Measurements from ENCODE around the gene FAM20C.

FAM20C gene

DNA sequence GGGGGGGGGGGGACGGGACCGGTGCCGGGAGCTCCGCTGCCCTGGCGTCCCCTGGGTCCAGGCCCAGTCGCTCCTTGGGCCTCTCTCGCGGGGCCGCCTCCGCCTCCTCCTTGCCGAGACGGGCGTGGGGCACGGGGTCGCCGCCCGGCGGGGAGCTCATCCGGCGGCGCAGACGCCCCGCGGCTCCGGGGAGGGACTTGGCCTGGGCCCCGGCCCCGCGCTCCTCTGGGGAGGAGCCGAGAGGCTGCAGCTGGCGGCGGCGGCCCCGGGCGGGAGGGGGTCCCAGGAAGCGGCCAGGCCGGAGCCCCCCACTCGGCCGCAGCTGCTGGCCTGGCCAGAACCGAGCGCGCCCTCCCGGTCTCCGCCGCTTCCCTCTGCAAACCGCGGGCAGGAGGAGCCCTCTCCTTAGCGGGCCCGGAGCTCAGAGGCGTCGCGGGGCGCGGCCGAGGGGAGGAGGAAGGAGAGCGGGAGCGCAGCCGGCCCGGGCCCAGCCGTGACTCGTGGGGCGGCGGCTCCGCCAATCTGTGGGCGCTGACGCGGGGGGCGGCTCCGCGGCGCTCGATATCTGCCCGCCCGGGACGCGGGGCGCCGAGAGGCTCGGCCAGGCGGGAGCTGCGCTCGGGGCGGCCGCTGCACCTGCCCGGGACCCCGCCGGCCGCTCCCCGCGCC is at the start of gene FAM20C:
Gene FAM20C (plus strand): TSS at position 591 of the 669 bp plus-strand sequence. CDS start 629 bp downstream, outside the sequence.
- no peak for DNase-seq (ENCODE audit: low read depth)

DNA sequence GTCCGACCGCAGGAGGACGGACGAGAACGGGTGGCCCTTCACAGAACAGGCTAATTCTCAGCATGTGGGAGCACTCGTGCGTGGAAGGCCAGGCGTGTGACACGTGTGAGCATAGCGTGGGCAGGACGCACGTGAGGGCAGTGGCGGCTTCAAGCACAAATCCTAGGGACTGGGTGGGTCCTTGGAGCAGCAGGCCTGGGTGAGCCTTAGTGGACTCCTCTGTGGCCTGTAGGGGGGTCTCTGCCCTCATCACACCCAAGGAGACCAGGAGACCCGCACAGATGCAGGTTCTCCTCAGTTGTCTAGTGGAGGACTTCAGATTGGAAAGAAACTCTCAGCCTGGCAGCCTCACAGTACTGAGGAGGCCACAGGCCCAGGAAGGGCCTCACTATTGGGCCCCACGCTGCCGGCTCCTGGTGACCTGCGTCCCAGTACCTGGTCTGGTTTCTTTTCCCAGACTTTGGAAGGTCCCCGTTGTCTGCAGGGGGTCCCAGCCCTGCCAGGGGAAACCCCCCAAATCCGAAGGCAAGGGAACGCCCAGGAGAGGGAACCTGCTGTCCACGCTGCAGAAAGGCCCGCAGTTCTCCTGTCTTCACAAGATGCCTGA is 49.1 kb upstream of the FAM20C start:
- no peak for DNase-seq (ENCODE audit: low read depth)

DNA sequence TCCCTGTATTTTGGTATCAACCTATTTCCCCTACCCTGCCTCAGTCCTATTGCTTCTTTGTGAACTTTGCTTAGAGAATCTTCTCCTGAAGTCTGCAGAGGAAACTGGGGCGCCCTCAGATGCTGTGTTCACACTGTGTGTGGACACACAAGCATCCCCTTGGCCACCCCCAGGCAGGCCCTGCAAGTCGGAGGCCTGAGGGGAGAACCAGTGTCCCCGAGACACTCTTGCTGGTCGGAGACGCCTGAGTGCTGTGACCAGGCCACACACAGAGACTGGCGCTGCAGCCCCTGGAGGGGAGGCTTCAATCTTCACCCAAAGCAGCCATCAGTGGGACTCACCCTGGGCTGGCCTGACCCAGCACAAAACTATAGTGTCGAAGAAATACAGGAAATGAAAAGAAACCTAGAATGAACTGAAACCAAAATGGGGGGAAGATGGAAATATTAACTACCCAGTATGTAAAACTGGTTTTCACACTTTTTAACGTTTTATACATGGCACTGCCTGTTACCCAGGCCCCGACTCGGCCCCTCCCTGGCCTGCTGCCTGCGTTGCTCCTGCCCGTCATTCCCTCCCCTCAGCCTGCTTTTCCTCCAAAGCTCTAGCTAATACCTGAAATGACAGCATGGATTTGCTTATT is 48.4 kb upstream of the FAM20C start:
- no peak for DNase-seq (ENCODE audit: low read depth)

DNA sequence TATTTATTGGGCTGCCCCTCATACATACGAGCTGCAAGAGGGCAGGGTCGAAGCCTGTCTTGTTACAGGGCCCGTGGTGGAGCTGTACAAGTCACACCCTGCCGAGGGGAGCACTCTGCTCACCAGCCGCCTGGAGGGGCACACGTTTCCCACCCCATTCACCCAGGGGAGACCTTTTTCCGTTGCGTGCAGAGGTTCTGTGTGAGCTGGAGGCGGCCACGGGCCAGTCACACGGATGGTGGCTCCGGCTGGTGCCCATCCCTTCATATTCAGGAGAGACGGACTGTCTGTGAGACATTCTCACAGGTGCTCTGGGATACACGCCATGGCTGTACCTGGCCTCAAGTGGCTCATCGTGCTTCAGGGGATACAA is 47.9 kb upstream of the FAM20C start:
- no peak for DNase-seq (ENCODE audit: low read depth)

DNA sequence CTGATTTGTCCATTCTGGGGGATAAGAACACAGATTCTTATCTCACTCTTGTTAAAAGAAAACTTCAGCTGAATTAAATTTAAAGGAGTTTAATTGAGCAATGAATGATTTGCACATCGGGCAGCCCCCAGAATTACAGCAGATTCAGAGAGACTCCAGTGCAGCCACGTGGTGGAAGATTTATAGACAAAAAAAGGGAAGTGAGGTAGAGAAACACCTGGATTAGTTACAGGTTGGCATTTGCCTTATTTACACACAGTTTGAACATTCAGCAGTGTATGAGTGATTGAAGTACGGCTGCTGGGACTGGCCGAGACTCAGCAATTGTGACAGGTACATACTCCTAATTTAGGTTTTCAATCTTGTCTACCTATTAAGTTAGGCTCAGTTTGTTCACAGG is 46.5 kb upstream of the FAM20C start:
- no peak for DNase-seq (ENCODE audit: low read depth)

DNA sequence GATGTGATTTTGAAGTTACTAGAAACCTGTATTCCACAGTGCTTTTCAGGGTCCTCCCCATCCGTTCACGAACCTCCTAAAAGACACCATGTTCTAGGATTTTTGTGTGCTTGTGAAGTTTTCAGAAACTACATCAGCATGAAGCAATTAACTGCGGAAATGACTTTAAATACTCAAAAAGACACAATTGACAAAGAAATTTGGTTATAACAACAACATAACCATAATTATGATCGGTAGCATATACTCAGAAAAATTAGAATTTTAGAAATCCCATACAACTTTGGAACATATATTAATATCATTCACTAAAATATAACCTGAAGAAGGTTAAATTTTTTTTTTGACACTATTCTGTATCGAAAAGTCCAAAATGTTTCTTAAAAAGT is 43.8 kb upstream of the FAM20C start:
- no peak for DNase-seq (ENCODE audit: low read depth)

DNA sequence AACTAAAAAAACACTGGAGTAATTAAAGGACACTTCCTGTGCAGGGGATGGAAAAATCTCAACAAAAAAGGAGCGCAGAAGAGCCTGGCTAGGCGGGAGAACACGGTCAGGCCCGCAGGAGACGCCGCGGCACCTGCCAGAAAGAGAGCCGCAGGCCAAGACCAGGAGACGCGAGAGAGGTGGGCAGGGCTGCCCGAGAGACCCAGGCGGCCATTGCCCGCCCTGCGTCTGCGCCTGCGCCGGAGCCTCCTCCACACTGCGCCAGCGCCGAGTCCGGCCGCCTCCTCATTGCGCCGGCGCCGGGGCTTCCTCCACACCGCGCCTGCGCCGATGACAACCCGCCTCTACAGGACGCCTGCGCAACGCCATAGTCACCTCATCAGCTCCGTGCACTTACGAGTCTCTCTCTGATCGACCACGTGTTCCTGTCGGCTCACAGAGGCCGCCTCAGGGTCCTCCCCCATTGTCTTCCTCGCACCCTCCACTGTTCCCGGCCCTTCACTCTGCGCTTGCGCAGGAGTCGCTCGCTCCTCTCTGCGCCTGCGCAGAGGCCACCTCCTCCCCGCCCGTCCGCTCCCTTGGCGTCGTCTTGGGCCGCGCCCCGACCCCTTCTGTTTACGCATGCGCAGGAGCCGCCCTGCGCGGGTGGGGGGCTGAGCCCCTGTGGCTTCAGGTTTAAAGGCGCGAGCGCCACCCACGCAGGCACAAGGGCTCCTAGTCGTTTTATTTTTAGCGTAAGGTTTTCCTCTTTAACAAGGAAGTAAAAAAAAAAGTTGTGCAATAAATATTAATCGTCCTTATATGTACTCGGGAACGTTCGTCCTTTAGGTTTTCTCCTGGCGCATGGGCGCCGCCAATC is 43.2 kb upstream of the FAM20C start:
- DNase-seq (ENCODE audit: low read depth) = peak; percentile 51

DNA sequence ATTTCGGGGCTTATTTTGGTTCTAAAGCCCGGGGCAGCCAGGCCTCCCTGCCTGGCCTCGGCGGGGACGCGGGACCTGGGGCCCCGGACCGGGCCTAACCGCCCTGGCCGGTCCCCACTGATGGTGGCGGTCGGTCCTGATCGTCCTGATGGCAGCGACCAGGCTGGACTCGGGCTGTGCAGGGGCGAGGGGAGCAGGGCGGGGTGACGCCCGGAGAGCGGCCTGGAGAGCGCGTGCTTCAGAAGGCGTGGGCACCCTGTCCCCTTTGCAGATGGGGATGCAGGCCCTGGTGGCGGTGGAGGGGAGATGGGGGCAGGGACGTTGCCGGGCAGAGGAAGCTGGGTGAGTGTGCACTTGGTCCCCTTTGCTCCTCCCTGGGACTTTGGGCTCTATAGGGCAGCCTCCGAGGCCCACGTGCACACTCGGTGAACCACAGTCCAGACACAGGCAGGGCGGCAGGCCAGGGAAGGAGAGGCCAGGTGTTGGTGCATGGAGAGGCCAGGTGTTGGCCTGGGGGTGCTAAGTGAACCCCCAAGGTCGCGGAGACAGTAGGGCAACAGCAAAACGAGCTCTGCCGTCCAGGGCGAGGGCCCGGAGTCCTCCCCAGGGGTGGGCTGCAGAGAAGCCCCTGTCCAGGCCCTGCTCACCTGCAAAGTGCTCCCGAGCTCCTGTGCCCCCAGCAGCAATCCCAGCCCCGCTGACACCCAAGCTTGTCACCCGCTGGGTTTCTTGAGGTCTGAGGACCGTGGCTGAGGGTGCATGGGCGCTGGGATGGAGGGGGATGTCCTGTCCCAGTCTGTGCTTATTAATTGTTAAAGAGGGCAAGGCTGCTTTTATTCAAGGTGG is 42.4 kb upstream of the FAM20C start:
- no peak for DNase-seq (ENCODE audit: low read depth)

DNA sequence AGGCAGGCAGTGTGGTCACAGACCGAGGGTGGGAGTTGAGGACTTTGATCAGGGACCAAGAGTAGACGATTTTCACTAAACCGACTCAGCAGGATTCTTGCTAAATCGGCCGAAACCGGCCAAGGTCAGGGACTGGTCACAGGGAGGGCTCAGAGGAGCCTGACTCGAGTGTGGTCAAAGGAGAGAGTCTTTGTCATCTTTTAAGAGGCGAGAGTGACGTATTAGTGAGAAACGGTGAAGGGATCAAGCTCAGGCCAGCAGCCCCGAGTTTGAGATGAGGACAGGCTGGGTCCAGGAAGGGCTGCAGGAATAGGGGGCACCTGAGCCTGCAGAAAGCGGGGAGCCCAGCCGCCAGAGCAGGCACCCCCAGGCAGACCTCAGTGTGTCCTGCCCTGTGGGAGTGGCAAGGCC is 41.6 kb upstream of the FAM20C start:
- no peak for DNase-seq (ENCODE audit: low read depth)

DNA sequence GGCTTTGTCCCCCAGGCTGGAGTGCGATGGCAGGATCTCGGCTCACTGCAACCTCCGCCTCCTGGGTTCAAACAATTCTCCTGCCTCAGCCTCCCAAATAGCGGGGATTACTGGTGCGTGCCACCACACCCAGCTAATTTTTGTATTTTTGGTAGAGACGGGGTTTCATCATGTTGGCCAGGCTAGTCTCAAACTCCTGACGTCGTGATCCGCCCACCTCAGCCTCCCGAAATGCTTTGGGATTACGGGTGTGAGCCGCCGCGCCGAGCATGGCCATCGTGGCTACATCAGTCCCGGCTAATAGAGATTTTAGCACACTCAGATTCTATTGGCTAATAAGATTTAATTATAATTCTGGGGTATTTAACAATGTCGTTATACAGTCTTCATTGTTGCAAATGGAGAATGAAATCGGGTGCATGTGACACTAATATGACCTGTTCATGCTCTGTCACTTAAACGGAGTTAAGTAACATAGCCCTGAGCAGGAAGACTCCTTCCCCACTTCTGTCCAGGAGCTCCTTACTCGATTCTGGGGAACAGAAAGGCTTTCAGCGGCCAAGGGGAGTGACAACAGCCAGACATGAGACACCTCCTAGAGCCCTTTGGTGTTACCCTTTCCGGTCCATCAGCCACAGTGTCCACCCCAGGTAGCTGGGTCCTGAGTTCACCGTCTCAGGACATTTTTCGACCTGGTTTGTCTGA is 40.9 kb upstream of the FAM20C start:
- DNase-seq (ENCODE audit: low read depth) = no peak

DNA sequence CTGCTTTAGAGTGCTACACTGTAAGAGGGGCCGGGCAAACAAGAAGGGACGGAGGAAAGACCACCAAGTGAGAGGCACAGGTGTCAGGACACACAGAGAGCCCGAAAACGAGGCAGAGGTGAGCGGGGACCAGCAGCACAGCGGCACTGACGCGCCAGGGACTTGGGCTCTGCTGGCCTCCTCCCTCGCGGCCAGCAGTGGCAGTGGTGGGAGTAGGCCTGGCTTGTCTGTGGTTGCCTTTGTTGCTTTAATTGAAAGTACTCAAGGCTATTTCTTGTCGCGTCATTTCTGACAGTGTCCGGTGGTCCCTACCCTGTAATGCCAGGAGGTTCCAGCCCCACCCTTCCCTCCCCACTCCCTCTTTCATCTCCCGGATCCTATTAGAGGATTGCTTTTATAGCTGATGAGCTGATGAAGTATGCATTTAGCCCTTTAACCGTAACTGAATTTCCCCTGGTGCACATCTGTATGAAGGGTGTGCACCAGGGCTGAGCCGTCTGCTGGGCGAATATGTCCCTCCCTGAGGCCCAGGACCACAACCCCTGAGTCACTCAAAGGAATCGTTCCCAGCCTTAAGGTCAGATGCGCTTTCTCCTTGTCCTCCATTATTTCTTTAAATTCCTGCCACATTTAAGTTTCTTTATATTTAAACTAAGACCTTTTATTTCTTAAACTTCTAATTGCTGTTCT is 39.5 kb upstream of the FAM20C start:
- no peak for DNase-seq (ENCODE audit: low read depth)

DNA sequence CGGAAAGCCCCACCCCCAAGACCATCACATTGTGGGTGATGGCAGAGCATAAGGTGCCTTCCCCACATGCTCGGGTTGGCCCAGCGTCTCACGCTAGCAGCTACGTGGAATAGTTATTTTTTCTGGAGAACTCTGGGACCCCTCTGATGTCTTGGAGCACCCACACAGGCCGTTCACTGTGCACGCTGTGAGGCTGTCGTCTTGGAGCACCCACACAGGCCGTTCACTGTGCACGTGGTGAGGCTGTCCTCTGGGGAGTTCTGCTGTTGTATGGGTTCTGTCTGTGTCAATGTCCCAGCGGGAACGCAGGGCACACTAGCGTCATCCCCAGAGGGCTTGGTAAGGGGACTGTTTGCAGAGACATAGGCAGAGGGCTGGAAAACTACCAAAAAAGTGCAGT is 38.8 kb upstream of the FAM20C start:
- DNase-seq (ENCODE audit: low read depth) = no peak

DNA sequence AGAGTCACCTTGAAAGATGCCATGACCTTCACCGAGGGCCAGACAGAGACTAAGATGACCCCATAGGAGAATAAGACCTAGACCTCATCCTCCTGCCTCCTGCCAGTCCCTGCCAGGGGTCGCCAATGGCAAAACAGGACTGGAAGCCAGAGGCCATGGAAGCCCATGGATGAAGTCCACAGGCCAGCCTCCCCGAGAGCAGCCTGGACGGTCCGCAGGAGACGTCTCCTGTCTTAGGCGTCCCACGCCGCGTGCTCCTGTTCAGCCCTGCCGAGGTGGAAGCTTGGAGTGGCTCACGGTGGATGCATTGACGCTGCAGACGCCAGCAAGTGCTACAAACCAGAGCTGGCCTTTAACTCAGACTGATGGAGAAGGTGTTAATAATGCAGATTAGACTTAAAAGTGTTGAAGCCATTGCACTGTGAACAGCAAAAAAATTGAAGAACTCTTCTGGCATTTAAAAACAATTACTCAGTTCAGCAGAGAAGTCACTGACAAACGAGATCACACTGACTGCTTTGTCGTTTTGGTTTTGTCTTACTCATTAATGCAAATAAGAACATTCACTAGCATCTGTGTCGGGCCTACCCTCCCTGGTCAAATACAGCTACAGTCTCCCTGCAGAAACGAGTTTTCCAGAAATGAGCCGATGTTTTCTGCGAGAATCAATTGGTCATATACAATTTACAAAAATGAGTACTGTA is 38.1 kb upstream of the FAM20C start:
- DNase-seq (ENCODE audit: low read depth) = no peak

DNA sequence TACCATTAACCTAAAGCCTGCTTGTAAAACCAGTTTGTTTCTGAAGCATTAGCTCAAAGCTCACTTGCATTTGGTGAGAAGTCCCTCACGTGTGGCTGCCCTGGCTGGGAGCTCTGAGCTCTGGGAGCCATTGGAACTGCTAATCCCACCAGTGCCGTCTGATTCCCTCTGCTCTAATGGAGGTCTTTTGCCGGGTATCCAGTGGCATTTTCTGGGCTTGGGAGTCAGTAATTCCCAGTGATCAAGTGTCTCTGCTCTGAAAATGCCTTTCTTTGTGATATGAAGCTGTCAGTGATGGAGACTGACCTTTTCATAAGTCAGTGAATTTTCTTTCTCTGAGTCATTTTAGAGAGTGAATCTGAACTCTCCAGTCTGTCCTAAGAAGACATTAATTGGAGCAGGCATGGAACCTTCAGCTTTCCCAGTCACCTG is 36.9 kb upstream of the FAM20C start:
- no peak for DNase-seq (ENCODE audit: low read depth)

DNA sequence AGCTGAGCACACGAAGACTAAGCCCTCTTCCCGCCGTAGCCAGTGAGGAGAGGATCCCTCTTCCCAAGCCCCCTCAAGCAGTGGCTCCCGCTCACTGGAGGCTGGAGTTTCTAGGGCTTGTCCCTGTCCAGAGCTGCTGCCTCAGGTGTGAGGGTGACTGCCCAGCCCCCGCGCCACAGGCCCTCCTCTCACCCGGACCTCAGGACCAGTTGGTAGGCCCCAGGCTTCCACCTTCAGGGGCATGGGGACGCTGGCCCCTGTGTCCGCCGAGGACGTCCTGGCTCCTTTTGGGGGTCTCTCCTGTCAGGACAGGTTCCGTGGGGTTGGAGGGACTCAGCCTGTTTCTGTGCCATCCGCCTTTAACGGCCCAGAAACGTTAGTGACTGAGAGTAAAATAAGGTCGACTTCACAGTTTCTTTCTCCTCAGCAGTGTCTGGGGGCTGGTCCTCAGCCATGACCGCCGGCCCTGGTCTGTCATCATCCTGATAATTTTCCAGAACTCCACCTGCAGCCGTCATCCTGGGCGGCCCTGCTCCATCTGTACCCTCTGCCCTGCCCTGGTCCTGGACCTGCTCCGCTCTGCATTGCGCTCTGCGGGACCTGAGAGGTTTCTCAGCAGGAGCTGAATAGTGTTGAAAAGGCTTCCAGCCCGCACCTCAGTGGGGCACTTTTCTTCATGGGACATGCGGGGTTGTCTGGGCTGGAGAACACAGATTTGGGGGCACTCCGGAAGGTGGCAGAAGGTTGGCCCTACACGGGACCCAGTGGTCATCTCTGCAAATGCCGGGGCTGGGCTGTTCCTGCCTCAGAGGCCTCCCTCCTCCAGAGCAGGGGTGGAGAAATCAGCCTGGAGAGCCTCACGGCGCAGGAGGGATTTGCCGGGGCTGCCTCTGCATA is 36.0 kb upstream of the FAM20C start:
- no peak for DNase-seq (ENCODE audit: low read depth)

DNA sequence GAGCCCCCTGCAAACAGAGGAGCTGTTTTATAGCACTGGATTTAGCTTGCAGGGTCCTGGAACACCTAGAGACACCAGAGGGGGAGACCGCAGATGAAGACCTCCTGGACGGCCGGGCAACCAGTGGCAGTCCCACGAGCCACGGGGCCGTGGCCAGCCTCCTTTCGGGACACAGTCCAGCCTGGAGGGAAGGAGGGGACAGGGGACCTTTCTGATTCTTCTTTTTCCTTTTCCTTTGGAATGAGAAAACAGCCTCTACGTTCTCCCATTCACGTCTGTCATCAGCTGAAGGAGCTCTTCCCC is 35.4 kb upstream of the FAM20C start:
- no peak for DNase-seq (ENCODE audit: low read depth)

DNA sequence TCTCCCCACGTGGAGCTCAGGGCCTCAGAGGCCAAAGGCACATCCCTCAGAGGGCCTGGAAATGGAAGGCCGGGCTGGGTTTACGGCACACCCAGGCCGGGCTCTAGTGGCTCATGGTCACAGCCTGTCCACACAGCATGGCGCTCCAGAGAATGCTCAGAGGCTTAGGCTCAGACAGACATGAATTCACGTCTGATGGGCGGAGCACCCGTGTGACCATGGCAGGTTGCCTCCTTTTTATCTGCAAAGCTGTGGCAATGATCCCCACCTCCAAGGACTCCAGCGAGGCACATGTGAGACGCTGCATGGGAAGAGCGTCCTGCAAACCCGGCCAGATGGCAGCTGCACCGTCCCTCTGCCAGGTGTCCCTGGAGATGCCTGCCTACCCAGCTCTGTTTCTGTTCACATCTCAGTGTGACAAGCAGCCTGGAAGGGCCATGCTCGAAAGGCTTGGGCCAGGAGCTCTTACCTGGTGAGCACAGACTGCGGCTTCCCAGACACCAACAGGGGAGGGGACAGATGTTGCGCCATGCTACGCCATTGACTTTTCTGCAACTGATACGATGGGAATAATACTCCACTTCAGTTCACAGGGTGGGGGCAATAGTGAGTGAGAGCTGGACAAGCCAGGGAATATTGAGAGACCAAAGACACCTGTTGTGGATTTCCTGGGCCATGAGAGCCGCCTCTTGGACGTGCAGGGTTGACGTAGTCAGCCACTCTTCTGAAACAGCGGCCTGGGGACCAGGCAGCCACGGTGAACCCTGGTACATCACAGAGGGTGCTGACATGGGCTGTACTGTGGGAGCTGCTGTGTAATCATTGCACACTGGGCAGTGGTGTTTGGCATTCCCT is 34.4 kb upstream of the FAM20C start:
- no peak for DNase-seq (ENCODE audit: low read depth)

DNA sequence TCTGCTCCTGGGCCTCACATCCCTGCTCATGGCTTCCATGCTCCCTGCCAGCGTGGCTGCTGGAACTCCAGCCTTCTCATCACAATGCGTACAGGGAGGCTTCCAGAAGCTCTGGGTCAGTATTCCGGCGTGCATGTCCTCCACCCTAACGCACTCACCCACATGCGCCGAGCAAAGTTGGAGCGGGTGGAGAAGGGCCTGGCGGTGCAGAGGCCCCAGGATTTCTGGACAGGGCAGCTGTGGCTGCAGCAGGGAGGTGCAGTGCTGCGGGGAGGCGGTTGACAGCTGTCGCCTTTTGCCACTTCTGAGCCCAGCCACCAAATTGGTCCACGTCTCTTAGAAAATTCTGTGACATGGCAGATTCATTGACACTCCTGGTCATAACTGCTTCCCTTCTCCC is 33.6 kb upstream of the FAM20C start:
- DNase-seq (ENCODE audit: low read depth) = no peak

Measured in HS-27A (cell line).